Right lobe of liver (tissue), 4 donors: ENCODE results near the gene KIFC3.

Experiments used
- POLR2A ChIP-seq: fragments of 450-650 bp; IDR thresholded peaks from one replicate; pipeline ENCODE4 v1.6.1; 2017; ENCODE audit warnings: antibody characterized with exemption, mild to moderate bottlenecking
- TF ChIP-seq, protein P1 (sequence below), 4 donors: fragments of 200-600 bp in 3 of 4; fragments of 450-650 bp in 1 of 4; IDR thresholded peaks; one replicate each; pipeline versions ENCODE4 v1.5.1 to v1.8.0; 2016 to 2022; ENCODE audit warnings: antibody characterized with exemption in 4 of 4, mild to moderate bottlenecking in 2 of 4
- donor health status: DM: no; HTN: no; CAD: no.
- donor health status: DM: no; HTN: no; CAD: no.
- donor health status: DM: no; HTN: yes; CAD: no.

GRCh38 chr16:57791195-57791892 is 10.9 kb downstream of the KIFC3 start:
- TF ChIP-seq, protein P1, sequence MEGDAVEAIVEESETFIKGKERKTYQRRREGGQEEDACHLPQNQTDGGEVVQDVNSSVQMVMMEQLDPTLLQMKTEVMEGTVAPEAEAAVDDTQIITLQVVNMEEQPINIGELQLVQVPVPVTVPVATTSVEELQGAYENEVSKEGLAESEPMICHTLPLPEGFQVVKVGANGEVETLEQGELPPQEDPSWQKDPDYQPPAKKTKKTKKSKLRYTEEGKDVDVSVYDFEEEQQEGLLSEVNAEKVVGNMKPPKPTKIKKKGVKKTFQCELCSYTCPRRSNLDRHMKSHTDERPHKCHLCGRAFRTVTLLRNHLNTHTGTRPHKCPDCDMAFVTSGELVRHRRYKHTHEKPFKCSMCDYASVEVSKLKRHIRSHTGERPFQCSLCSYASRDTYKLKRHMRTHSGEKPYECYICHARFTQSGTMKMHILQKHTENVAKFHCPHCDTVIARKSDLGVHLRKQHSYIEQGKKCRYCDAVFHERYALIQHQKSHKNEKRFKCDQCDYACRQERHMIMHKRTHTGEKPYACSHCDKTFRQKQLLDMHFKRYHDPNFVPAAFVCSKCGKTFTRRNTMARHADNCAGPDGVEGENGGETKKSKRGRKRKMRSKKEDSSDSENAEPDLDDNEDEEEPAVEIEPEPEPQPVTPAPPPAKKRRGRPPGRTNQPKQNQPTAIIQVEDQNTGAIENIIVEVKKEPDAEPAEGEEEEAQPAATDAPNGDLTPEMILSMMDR (IDR thresholded peaks at IDR 0.05), result no peak
- TF ChIP-seq POLR2A, result no peak
